MG63 (cell line): Measurements from ENCODE around the gene GAB2. TPM values are rescaled to one million over a fixed set of nuclear protein-coding genes. Genes with fewer than 3 reads are reported as not detected.
A peak's percentile ranks its signal among the peaks of the same experiment; 100 is the strongest.

Experiments used
- DNase-seq: peaks from one replicate; pipeline ENCODE4 v3.0.0-alpha.2; 2020
- H3K27me3 ChIP-seq: fragments of 250-450 bp; sonication (Bioruptor Pico); 2 replicates; pipeline ENCODE4 v1.5.1; 2020; ENCODE audit warnings: mild to moderate bottlenecking, moderate library complexity
- H3K36me3 ChIP-seq: fragments of 250-450 bp; sonication (Bioruptor Pico); 2 replicates; pipeline ENCODE4 v1.5.1; 2020; ENCODE audit warnings: mild to moderate bottlenecking, moderate library complexity
- H3K4me3 ChIP-seq: fragments of 250-450 bp; sonication (Bioruptor Pico); 2 replicates; pipeline ENCODE4 v1.5.1; 2020; ENCODE audit warnings: mild to moderate bottlenecking, moderate library complexity
- H3K9me3 ChIP-seq: fragments of 250-450 bp; sonication (Bioruptor Pico); 2 replicates; pipeline ENCODE4 v1.5.1; 2020; ENCODE audit warnings: mild to moderate bottlenecking, moderate library complexity
- total RNA-seq: library from RNA; depleted of rRNA; stranded (reverse); fragments of >200 nt; shearing (Covaris generic); gene quantifications from 2 replicates; pipeline ENCODE4 v1.2.3, GENCODE V29; 2014; ENCODE audit warnings: low replicate concordance

The GAB2 gene
- total RNA-seq, 1 experiment from 2014 or later, result under 0.01 TPM

DNA sequence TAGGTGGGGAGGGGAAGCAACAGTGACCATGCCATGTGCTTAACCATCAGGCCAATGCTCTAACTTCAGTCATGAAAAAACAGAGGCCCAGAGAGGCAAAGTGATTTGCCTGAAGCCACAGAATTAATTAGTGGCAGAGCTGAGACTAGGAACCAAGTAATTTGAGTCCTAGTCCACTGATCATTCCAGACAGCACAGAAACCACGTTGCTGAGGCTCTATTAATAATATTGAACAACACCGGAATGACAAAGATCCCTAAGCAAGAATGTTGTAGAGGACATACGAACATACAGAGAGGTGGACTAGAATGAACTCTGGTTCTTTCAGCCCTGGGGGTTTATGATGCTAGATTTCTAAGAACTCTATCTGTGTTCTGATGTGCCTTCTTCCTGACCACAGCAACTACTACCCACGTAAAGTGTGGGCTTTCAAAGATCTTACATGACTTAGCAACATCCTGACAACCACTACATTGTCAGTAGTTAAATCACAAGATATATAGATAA lies 92.3 kb downstream of the GAB2 start:
- Histone ChIP-seq H3K27me3 (peaks cover 5% of the 10 kb centered on the region), H3K4me3 (no peak overlapping the region), H3K36me3 (no peaks in the 10 kb centered on the region), H3K9me3 (no peaks in the 10 kb centered on the region)
- no peak for DNase-seq

GRCh38 chr11:78323363-78323762 lies 94.3 kb downstream of the GAB2 start:
- Histone ChIP-seq H3K4me3 (no peak overlapping the region), H3K36me3 (no peaks in the 10 kb centered on the region)
- no peak for DNase-seq

GRCh38 chr11:78319453-78319955 lies 98.1 kb downstream of the GAB2 start:
- Histone ChIP-seq H3K36me3 (no peaks in the 10 kb centered on the region), H3K27me3 (peaks cover 5% of the 10 kb centered on the region), H3K9me3 (no peaks in the 10 kb centered on the region), H3K4me3 (no peak overlapping the region)
- DNase-seq, result peak; percentile 65

More at GRCh38 chr11:78323363-78323762, 94.3 kb downstream of the GAB2 start:
- Histone ChIP-seq H3K9me3 (no peaks in the 10 kb centered on the region), H3K27me3 (peaks cover 5% of the 10 kb centered on the region)

- H3K27me3 ChIP-seq, result peaks cover 4% of the 10 kb centered on the region
- no peak for DNase-seq
- H3K9me3 ChIP-seq, result no peaks in the 10 kb centered on the region
- H3K36me3 ChIP-seq, result no peaks in the 10 kb centered on the region
- no peak overlapping the region for H3K4me3 ChIP-seq
Measured at GRCh38 chr11:78318321-78319114, 99.1 kb downstream of the GAB2 start.

DNA sequence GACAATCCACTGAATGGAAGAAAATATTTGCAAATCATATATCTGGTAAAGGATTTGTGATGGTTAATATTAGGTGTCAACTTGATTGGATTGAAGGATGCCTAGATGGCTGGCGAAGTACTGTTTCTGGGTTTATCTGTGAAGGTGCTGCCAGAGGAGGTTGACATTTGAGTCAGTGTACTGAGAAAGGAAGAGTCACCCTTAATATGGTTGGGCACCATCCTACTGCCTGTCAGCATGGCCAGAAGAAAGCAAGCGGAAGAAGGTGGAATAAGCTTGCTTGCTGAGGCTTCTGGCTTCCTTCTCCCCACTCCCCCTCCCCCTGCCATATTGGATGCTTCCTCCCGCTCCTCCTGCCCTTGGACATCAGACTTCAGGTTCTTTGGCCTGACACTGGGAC lies 101.9 kb downstream of the GAB2 start:
- peaks cover 4% of the 10 kb centered on the region for H3K27me3 ChIP-seq
- H3K4me3 ChIP-seq, result no peak overlapping the region
- no peaks in the 10 kb centered on the region for H3K9me3 ChIP-seq
- DNase-seq, result no peak
- no peaks in the 10 kb centered on the region for H3K36me3 ChIP-seq

GRCh38 chr11:78314762-78315161 lies 102.9 kb downstream of the GAB2 start:
- peaks cover 4% of the 10 kb centered on the region for H3K27me3 ChIP-seq
- H3K36me3 ChIP-seq, result no peaks in the 10 kb centered on the region
- H3K4me3 ChIP-seq, result no peak overlapping the region
- DNase-seq, result no peak
- H3K9me3 ChIP-seq, result no peaks in the 10 kb centered on the region

GRCh38 chr11:78313898-78314297 lies 103.7 kb downstream of the GAB2 start:
- no peak for DNase-seq
- Histone ChIP-seq H3K36me3 (no peaks in the 10 kb centered on the region), H3K9me3 (no peaks in the 10 kb centered on the region), H3K4me3 (no peak overlapping the region), H3K27me3 (peaks cover 4% of the 10 kb centered on the region)

DNA sequence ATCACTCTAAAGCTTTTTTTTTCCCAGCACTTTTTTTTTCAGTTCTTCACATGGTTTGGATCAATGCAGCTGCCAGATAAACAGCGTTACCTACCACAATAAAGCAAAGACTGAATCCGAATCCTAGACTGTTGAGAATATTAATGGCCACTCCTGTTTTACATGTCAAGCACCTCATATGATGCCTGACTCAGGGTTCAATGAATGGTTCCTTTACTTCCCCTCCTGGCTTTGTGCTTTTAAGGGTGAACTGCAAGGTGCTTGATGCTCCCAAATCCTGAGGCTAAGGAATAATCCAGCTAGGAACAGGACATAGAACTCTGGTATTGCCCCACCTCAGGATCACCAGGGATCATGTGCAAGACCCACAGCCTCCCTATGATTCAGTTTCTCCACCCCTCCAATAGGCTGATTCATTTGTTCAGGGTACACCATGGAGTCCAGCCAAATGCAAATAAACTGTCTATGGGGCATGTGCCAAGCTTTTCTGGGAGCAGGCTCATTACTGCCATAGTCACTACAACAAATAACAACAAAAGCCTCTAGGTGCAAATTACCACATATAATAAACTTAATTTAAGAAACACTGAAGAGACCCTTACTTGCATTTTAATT lies 104.3 kb downstream of the GAB2 start:
- no peaks in the 10 kb centered on the region for H3K36me3 ChIP-seq
- no peak overlapping the region for H3K4me3 ChIP-seq
- H3K9me3 ChIP-seq, result no peaks in the 10 kb centered on the region
- peak; percentile 58 for DNase-seq
- peaks cover 4% of the 10 kb centered on the region for H3K27me3 ChIP-seq

DNA sequence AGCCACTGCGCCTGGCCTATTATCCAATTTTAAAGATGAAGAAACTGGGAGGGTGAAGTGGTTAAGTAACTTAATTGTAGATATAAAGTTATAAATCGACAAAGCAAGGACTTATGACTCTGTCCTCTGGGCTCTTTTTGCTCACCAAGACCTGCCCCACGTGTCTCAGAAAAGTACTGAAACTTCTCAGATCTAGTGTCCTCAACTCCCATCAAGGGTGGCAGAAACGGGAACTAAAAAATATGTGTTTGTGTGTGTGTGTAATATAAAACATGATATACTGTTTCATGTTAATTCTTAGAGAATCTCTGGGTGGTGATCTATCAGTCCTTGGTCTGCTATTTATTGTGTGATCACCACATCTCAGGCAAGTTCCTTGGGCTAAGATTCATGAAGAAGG lies 104.9 kb downstream of the GAB2 start:
- Histone ChIP-seq H3K36me3 (no peaks in the 10 kb centered on the region), H3K4me3 (no peak overlapping the region), H3K9me3 (no peaks in the 10 kb centered on the region), H3K27me3 (peaks cover 4% of the 10 kb centered on the region)
- no peak for DNase-seq

DNA sequence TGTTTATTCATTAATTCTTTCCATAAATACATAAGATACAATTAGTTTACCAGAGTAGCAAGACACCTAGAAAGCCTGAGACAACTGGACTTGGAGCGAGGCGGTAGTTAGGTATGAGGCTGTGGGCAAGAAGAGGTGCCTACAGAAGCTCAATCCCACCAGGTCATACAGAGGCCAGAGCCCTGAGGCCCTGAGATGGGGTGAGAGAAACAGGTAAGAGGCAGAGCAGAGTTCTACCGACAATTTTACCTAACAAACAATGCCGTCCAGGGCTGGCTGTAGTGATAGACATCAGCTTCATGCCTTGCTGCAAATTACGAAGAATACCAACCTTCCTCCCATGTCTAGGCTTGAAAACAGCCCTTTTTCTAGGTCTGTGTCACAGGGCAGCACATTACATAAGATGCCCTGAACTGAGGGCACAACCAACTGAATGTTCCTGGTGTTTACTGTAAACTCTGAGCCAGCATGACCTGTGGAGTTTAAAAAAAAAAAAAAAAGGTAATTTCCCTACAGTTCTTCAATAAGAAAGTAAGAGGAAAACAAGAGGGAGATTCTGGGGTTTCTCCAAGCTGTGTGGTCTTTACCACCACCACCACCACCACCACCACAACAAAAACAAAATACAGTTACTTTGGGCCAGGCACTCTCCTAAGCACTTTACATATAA lies 105.8 kb downstream of the GAB2 start:
- no peaks in the 10 kb centered on the region for H3K36me3 ChIP-seq
- no peak overlapping the region for H3K4me3 ChIP-seq
- peaks cover 4% of the 10 kb centered on the region for H3K27me3 ChIP-seq
- no peaks in the 10 kb centered on the region for H3K9me3 ChIP-seq
- DNase-seq, result no peak

- DNase-seq, result no peak
- H3K4me3 ChIP-seq, result no peak overlapping the region
Measured at GRCh38 chr11:78310500-78310909, 107.1 kb downstream of the GAB2 start.

GRCh38 chr11:78304201-78304600 lies 113.4 kb downstream of the GAB2 start:
- no peak overlapping the region for H3K4me3 ChIP-seq
- no peaks in the 10 kb centered on the region for H3K9me3 ChIP-seq
- DNase-seq, result no peak
- no peaks in the 10 kb centered on the region; the same call in 1 of the 2 replicates for H3K27me3 ChIP-seq
- no peaks in the 10 kb centered on the region for H3K36me3 ChIP-seq

More at GRCh38 chr11:78310500-78310909, 107.1 kb downstream of the GAB2 start:
- no peaks in the 10 kb centered on the region for H3K36me3 ChIP-seq
- H3K27me3 ChIP-seq, result peaks cover 4% of the 10 kb centered on the region
- H3K9me3 ChIP-seq, result no peaks in the 10 kb centered on the region

DNA sequence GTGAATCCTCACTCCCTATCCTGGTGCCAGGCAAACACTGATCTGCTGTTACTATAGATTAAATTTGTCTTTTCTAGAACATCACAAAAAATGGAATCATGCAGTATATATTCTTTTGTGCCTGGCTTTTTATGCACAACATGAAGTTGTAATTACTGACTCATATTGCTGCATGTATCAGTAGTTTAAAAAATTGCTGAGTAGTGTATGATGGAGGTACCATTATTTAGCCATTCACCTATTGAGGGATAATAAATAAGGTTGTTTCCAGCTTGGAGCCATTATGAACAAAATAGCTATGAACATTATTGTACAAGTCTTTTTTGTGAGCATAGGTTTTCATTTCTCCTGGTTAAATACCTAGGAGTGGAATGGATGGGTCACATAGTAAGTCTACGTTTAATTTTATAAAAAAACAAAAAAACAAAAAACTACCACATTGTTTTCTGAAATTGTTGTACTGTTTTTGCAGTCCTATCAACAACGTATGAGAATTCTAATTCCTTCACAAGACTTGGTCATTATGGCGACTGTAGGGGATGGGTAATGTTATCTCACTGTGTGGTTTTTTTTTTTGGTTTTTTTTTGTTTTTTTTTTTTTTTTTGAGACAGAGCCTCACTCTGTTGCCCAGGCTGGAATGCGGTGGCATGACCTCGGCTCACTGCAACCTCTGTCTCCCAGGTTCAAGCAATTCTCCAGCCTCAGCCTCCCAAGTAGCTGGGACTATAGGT lies 117.3 kb downstream of the GAB2 start:
- H3K27me3 ChIP-seq, result no peaks in the 10 kb centered on the region
- no peak overlapping the region for H3K4me3 ChIP-seq
- no peaks in the 10 kb centered on the region for H3K36me3 ChIP-seq
- no peak for DNase-seq
- H3K9me3 ChIP-seq, result no peaks in the 10 kb centered on the region

- no peak for DNase-seq
- no peaks in the 10 kb centered on the region for H3K27me3 ChIP-seq
- no peaks in the 10 kb centered on the region for H3K36me3 ChIP-seq
- H3K9me3 ChIP-seq, result no peaks in the 10 kb centered on the region
- H3K4me3 ChIP-seq, result no peak overlapping the region
Measured at GRCh38 chr11:78299000-78299710, 118.5 kb downstream of the GAB2 start.

- no peaks in the 10 kb centered on the region for H3K36me3 ChIP-seq
- H3K4me3 ChIP-seq, result no peak overlapping the region
- H3K27me3 ChIP-seq, result no peaks in the 10 kb centered on the region
- no peak for DNase-seq
- no peaks in the 10 kb centered on the region for H3K9me3 ChIP-seq
Measured at GRCh38 chr11:78298291-78298771, 119.3 kb downstream of the GAB2 start.
